Measurements from ENCODE around the gene TNFRSF18.

The TNFRSF18 gene

DNA sequence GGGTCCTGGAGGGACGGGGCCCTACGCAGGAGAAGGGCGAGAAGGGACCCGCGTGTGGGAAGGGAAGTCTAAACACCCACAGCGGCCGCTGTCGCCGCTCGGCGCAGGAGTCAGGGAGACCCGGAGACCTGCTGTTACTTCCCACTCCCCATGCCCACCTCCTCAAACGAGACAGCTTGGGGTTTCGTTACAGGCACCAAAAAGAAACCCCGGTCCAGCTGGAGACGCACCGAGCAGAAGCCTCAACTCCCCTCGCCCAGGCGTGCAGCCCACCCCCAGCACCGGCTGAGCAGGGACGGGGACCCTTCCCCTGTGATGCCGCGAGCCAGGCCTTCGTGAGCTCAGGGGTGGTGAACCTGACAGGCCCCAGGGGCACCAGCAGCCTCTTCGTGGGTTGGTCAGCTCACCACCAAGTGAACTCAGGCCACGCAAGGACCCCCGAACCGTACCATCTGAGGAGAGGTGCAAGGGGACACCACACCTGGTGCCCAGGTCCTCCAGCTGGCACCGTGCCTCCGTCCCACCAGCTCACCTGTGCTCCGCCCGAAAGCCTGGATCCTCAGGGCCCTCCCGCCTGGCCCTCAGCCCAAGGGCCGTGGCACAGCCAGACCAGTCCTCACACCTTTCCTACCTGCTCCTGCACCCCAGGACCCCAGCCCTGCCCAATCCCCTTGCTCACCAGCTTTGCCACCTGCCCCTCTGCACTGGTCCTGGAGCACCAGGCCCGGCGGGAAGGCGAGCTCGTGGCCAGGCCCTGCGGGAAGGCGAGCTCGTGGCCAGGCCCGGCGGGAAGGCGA lies 20.4 kb upstream of the TNFRSF18 start:
- no peak for DNase-seq

GRCh38 chr1:1225913-1226312 lies 19.5 kb upstream of the TNFRSF18 start:
- no peak for DNase-seq

- DNase-seq, result no peak
Observed at GRCh38 chr1:1225238-1225845, 18.9 kb upstream of the TNFRSF18 start.

- DNase-seq, result no peak
Observed at GRCh38 chr1:1223891-1224290, 17.5 kb upstream of the TNFRSF18 start.

GRCh38 chr1:1223321-1223720 lies 16.9 kb upstream of the TNFRSF18 start:
- DNase-seq, result no peak

GRCh38 chr1:1222575-1223225 lies 16.3 kb upstream of the TNFRSF18 start:
- DNase-seq, result no peak

DNA sequence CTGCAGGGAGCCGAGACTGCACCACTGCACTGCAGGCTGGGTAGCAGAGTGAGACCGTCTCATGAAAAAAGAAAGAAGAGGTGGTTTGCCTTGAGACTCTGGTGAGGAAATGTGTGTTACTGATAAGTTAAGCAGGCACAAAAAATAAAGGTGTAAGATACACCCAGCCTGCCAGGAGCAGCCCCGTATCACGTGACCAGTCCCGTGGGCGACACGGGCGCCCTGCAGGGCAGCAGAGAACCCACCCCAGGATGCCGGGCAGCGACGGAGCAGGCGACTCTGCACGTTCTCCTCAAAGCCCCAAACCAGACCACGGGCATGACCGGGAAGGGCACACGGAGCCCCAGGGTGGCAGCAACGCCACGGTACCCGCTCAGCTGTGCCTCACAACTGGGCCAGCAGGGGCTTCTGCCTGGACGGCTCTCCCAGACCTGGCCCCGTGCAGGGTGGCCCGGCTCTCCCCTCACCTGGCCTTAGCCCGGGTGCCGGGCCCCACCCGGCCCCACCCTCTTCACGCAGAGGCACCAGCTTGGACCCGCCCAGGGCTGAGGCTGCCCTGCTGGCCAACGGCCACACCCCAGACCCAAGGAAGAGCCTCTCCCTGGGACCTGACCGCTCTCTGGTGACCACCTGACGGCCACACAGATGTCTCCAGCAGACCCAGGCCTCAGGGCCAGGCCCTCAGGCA lies 15.6 kb upstream of the TNFRSF18 start:
- no peak for DNase-seq

DNA sequence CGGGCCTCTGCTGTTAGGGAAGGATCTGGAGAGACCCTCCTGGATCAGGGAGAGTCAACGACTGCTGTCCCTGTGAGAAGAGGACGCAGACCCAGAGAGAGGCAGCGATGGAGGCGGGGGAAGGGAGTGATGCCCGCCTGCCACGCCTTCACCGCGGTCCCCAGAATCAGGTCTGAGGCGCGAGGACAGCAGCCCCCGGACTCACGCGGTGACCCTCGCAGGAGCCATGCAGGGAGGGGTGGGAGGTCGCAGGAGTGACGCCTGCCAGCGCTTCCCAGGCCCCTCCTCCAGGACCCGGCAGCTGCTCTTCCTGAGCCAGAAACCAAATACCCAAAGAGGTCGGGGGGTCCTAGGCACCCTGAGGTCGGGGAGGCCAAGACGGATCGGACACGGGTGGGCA lies 13.8 kb upstream of the TNFRSF18 start:
- DNase-seq, result no peak

DNA sequence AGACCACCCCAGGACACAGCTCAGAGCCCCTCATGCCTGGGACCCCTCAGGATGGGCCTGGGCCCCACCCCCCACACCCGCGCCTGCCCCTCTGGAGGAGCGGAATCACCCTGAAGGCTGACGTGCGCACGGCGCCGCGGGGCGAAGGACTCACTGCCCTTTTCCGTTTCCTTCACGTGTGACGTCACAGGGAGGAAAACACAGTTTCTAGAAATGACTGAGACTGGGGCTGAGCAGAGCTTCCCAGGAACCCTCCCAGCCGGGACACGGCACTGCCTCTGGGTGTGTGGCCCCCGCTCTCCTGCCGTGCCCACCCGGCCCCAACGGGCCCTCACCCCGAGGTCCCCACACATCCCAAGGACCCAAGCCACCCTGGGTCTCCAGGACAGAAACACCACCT lies 12.9 kb upstream of the TNFRSF18 start:
- DNase-seq, result no peak

DNA sequence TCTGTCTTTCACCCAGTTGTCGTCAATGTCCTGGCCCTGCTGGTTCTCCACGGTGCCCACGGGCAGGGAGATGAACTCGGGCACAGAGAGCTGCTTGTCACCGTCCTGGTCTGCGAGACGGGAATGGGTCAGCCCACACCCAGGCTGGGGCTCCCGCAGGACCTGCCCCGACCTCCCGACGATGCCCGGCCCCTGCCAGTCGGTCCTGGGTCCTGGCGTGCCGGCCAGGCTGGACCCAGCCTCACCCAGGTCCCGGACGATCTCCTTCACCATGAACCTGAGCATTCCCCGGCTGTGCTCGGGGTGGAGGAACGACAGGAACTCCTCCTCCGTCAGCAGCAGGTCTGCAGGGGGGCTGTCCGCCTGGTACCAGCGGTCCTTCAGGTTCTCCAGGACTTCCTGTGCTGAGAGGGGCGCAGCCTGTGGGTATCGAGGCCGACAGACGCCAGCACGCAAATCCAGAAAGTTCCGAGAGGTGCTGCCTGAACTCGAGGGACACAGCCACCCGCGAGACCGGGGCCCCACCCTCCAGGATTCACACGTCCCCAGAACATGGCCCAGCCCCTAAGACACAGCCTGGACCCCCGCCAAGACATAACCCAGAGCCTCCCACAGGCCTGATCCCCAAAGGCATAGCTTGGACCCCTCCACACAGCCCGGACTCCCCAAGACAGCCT lies 12.3 kb upstream of the TNFRSF18 start:
- no peak for DNase-seq

GRCh38 chr1:1217621-1218523 lies 11.5 kb upstream of the TNFRSF18 start:
- no peak for DNase-seq

DNA sequence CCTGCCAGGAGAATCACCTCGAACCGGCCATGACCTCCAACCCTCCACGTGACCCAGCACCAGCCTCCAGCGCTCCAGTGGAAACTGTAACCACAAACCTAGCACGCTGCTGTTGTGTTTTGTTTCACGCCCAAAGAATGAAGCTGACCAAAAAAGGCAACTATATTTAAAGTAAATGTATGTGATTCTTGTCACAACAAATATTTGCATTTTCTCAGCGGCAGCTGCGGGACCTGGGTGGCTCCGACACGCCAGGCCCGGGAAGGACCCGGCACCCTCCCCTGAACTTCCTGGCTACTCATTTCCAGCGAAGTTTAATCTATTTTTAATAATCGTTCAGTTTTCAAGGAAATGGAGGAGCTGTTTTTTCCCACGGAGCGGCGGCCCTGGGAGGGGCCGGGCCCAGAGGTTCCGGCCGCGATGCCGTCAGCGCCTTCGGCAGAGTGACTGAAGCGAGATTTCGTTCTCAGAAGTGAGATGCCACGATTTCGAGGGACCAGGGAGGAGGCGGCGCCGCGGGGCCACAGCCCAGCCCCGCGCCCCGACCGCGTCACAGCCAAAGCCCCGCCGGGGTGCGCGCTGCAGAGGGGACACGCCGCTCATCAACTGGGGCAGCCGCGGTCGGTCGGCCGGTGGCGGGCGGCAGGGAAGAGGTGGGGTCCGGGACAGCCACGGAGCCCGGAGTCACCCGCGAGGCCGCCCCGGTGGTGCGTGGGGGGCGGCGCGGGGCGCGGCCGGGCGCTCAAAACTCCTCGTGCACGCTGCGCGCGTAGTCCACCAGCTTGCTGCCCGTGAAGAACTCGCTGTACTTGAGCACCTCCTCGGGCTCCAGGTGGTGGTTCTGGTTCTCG lies 10.6 kb upstream of the TNFRSF18 start:
- DNase-seq, result no peak

DNA sequence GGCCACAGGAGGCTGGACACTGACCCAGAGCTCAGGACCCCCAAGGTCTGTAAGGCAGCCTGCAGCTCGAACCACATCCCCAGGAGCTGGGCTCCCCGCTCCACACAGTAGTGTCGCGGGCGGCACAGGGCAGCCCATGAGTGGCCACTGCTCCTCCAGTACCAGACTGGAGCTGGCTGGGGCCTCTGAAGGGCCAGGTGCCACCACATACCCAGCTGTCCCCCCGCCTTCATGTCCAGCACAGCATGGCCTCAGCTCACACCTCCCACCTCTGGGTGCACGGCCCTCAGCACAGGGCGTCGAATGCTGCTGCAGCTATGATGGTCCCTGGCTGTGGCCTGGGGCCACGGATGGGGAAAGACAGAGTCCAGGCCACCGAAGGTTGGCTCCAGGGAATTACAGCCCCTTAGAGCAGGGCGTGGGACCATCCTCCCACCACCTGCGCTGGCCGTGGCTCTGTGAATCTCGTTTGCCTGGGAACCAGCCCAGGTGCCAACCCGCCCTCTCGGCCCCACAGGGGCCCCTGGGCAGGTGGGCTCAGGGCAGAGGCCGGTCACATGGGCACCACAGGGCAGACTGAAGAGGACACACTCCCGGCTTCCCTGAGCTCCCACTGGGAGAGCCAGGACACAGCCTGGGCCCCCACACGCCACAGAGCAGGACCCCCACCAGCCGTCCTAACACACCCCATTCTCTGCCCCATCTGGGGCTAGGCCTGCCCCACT lies 9.7 kb upstream of the TNFRSF18 start:
- no peak for DNase-seq

- DNase-seq, result no peak
Observed at GRCh38 chr1:1215080-1215676, 8.8 kb upstream of the TNFRSF18 start.

GRCh38 chr1:1213345-1214265 lies 7.2 kb upstream of the TNFRSF18 start, which contains the start of gene TNFRSF4:
TSS of gene TNFRSF4 (minus strand) at chr1:1214153. CDS start at chr1:1214127, 26 bp downstream.
- no peak for DNase-seq

DNA sequence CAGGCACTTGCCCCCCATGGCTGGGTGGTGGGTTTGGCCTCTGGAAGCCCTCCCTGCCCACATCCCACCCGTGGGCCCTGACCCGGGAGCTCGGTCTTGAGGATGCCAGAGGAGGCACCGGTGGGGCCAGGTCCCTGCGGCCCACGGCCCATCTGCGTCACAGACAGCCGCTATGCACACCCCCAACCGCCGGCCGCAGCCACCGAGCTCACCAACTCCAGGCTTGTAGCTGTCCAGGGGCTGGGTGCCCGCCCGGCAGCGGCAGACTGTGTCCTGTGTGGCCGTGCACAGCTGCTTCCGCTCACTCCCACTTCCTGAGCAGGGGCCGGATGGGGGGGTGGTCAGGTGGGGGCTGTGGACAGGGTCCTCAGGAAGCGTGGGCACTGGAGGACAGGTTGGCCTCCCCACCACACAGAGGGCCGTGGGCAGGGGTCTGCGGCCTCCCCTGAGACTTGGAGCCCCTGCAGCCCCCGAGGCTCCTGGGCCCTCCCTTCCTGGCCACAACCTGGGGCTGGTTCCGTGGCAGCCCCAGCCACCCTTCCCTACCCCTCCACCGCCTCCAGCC lies 6.5 kb upstream of the TNFRSF18 start:
- DNase-seq, result no peak

DNA sequence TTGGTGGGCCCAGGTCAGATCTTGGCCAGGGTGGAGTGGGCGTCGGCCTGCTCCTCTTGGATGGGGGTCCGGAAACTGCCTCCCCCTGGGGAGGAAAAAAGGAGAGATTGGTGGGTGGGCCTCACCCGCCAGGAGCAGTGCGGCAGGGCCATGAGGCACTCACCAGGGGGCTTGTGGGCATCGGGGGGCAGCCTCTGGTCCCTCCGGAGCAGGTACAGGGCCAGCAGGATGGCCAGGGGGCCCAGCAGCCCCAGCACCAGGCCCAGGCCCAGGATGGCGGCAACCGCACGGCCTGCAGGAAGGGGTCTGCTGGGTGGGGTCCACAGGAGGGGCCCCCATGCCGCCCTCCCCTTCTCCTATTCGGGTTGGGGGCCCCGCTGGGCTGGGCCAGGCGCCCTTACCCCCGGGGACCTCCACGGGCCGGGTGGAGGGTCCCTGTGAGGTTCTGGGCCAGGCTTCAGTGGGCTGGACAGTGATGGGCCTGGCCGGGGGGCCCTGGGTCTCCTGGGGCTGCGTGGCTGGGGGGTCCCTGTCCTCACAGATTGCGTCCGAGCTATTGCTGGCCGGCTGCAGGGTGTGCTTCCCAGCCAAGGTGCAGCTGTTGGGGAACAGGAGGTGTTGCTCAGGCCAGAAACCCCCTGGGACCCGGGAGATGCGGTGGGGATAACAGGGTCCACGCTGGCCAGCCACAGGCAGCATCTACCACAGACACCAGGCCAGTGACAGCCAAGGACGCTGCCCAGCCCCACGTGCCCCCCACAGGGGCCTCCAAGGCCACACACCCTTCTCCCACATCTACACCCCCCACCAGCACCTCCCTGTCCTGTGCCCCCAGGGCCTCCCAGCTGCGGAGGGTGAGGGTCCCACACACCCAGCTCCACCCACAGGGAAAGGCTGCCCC lies 5.4 kb upstream of the TNFRSF18 start:
- no peak for DNase-seq

All from fibroblast of skin of abdomen (primary cell).